ENCODE measurements around the gene KLHL21.

DNA sequence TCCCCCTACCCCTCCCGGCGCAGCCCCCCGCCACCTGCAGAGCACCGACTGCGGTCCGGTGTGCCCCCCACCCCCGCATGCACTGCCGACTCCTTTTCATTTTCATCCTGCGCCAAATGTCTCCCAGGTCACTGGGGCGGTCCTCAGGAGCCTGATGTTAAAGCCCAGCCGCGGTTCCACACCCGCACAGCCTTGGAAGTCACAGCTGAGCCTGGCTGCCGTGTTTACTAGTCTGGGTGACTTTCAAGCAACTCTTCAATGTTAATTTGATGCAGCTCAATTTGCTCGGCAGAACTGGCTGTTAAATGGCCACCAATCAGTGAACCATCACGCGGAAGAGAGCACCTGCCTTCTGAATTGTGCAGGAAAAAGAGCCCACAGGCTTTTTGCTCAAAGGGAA lies 49.2 kb upstream of the KLHL21 start:
- no peak for TF ChIP-seq POLR2A (IDR thresholded peaks at IDR 0.05)
- TF ChIP-seq, protein P1, sequence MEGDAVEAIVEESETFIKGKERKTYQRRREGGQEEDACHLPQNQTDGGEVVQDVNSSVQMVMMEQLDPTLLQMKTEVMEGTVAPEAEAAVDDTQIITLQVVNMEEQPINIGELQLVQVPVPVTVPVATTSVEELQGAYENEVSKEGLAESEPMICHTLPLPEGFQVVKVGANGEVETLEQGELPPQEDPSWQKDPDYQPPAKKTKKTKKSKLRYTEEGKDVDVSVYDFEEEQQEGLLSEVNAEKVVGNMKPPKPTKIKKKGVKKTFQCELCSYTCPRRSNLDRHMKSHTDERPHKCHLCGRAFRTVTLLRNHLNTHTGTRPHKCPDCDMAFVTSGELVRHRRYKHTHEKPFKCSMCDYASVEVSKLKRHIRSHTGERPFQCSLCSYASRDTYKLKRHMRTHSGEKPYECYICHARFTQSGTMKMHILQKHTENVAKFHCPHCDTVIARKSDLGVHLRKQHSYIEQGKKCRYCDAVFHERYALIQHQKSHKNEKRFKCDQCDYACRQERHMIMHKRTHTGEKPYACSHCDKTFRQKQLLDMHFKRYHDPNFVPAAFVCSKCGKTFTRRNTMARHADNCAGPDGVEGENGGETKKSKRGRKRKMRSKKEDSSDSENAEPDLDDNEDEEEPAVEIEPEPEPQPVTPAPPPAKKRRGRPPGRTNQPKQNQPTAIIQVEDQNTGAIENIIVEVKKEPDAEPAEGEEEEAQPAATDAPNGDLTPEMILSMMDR (IDR thresholded peaks at IDR 0.05), result no peak

Measured in heart left ventricle (tissue), 13 donors.